Measurements from ENCODE around the gene IMMP2L. TPM values are rescaled to one million over a fixed set of nuclear protein-coding genes. Genes with fewer than 3 reads are reported as not detected.

IMMP2L gene
- polyA plus RNA-seq, 2 of the 4 experiments (the other 2 are of a cell fraction): 16.1 to 23.8 TPM

DNA sequence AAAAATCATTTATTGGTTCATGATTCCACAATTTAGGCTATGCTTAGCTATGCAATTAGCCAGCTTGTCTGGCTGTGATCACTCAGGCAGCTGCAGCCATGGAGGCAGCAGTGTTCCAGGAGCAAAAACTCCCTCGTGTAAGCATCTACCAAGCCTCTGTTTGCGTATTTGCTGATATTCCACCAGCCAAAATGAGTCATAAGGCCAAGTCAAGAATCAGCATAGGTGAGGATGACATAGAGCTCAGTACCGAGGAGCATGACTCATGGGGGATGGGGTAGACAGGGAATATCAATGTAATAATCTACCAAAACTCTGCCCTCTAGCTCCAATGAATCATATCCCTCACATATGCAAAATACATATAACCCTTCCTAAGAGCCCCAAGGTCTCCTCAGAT, 63.3 kb downstream of the IMMP2L start (continued):
- TF ChIP-seq, protein P1, sequence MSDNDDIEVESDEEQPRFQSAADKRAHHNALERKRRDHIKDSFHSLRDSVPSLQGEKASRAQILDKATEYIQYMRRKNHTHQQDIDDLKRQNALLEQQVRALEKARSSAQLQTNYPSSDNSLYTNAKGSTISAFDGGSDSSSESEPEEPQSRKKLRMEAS (IDR thresholded peaks at IDR 0.05): peak; percentile 88
- peak; percentile 54; the same call in 2 of the 3 replicates for TF ChIP-seq SMC3 (IDR thresholded peaks at IDR 0.05)

DNA sequence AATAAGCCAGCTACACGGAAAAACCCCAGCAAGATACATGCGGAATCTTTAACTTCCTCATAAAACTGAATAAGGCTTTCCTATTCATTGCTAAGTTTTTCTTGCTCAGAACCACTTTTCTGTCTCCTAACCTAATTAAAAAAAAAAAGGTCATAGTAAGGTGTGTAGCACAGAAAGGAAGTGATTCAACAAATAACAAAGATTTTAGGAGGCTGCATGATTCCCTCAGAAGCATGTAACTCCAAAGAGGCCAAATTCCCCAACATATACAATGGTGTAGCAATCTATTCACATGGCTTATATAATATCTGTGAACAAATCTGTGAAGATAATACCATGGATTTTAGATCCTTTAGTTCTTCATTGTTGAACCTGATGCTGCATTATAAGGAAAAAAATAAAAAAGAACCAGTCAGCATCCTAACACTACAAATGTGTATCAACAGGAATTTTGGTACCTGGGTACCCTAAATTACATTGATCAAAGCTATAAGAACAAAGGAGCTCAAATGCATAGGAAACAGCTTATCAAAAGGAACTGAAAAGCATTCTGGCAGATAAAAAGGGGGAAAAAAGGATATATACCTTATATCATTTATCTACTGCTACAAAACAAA, 63.8 kb downstream of the IMMP2L start:
- ChIA-PET POLR2A (interaction anchor here (0.7 to 2.0 kb wide), 3 partner anchors 11 to 64 kb away, joined by 4 to 14 read pairs (median 5); partner anchors contain the start of gene IMMP2L), CTCF (interaction anchor here (1.1 to 1.9 kb wide), 5 partner anchors 12 to 236 kb away, joined by 3 to 9 read pairs (median 6); no protein-coding TSS in a partner anchor)
- H3K9me3 ChIP-seq: peaks cover 10% of the 10 kb centered on the region; the same call in 1 of the 3 replicates
- H3K4me2 ChIP-seq: peak overlapping the region; percentile 59
- peak overlapping the region; percentile 74 to 84 for H3K27ac ChIP-seq
- WGBS (ENCODE audit: missing lambda C conversion rate): 37% methylated on average over 2 of the region's 2 CpGs
- FAIRE-seq: no peak
- no peak for TF ChIP-seq HDAC2 (IDR thresholded peaks at IDR 0.05)
- TF ChIP-seq RNF2 (IDR thresholded peaks at IDR 0.05; ENCODE audit: borderline replicate concordance, low read depth): no peak
- peak in 1 of 2 experiments; percentile 46; a peak in 1 of 4 replicates for TF ChIP-seq CEBPB (IDR thresholded peaks at IDR 0.05)
- peak; percentile 37 to 42; a peak in 4 of 6 replicates for ATAC-seq
- H3K4me3 ChIP-seq: no peak overlapping the region
- DNase-seq (ENCODE audit: low read depth in 1 of 2, low spot score in 1 of 2): no peak
- peaks cover 34% of the 10 kb centered on the region for H3K4me1 ChIP-seq

DNA sequence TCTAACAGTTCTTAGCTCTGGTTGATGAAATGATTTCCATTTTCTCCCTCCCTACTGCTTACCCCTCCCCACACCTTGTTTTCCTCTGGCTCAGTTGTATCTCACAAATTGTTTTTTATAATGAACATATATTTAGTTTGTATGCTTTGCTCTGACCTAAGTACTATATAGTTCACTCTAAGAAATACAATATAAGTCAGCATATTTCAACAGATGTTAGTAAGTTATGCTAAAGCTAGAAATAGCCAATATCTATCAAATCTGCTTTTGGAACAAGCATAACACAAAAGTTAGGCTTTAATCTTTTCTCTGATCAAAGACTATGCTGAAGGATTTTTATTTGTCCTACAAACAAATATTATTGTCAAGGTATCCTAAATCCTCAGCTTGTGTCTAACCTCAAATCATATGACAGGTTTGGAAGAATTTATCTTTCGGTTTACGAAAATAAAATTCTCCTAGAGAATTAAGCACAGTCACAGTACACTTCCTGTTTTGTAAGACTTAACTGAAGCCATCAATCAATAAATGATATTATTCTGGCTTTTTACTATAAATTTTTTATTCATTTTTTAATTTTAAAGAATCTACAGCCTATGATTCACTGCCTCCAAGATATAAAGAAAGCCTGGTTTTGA, 67.0 kb downstream of the IMMP2L start:
- Histone ChIP-seq H3K4me3 (no peak overlapping the region), H3K4me2 (no peak overlapping the region), H3K27ac (peak overlapping the region in 1 of 2 experiments; percentile 72; a peak in 3 of 6 replicates), H3K4me1 (peaks cover 34% of the 10 kb centered on the region), H3K9me3 (peaks cover 10% of the 10 kb centered on the region; the same call in 1 of the 3 replicates)
- 92% methylated on average over 2 of the region's 2 CpGs for WGBS (ENCODE audit: missing lambda C conversion rate)
- POLR2A ChIA-PET: no interaction called here
- FAIRE-seq (peak; percentile 67), ATAC-seq (no peak), DNase-seq (ENCODE audit: low read depth in 1 of 2, low spot score in 1 of 2) (no peak)
- CTCF ChIA-PET: no interaction called here
- TF ChIP-seq ESRRA (IDR thresholded peaks at IDR 0.05; ENCODE audit: borderline replicate concordance, low read length) (no peak), MAFK (IDR thresholded peaks at IDR 0.05; ENCODE audit: partially characterized antibody) (peak; percentile 17)

DNA sequence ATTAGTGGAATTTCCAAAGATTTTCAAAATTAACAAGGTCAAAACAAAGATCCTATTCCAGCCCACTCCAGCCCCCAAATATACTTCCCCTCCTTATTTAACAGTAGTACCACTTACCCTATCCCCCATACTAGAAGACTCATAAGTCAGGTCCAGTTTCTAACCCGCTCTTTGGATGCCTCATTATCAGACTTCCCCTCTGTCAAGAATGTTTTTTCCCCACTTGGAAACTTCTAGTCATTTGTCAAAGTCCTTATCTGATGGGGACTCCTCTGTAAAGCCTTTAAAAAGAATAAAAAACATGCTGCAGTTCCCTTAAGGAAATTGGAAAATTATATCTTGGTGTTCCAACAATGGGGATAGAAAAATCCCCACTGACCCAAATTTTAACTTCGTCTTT, 70.1 kb downstream of the IMMP2L start:
- TF ChIP-seq FOSL2 (IDR thresholded peaks at IDR 0.05) (no peak), FOSL2 (CRISPR knock-in tag; IDR thresholded peaks at IDR 0.05) (no peak), CBX2 (IDR thresholded peaks at IDR 0.05; ENCODE audit: borderline replicate concordance, low read depth) (no peak), POLR2AphosphoS2 (conservative IDR thresholded peaks at IDR 0.05; ENCODE audit: low read length) (no peak), EHF (CRISPR knock-in tag; IDR thresholded peaks at IDR 0.05) (no peak), ZC3H11A (IDR thresholded peaks at IDR 0.05) (no peak), CEBPB (IDR thresholded peaks at IDR 0.05) (no peak), ZSCAN20 (CRISPR knock-in tag; IDR thresholded peaks at IDR 0.05) (no peak), ZFP36 (IDR thresholded peaks at IDR 0.05; ENCODE audit: borderline replicate concordance, partially characterized antibody) (no peak), FOXS1 (CRISPR knock-in tag; IDR thresholded peaks at IDR 0.05) (no peak), SMC3 (IDR thresholded peaks at IDR 0.05) (no peak)
- TF ChIP-seq, protein P2, sequence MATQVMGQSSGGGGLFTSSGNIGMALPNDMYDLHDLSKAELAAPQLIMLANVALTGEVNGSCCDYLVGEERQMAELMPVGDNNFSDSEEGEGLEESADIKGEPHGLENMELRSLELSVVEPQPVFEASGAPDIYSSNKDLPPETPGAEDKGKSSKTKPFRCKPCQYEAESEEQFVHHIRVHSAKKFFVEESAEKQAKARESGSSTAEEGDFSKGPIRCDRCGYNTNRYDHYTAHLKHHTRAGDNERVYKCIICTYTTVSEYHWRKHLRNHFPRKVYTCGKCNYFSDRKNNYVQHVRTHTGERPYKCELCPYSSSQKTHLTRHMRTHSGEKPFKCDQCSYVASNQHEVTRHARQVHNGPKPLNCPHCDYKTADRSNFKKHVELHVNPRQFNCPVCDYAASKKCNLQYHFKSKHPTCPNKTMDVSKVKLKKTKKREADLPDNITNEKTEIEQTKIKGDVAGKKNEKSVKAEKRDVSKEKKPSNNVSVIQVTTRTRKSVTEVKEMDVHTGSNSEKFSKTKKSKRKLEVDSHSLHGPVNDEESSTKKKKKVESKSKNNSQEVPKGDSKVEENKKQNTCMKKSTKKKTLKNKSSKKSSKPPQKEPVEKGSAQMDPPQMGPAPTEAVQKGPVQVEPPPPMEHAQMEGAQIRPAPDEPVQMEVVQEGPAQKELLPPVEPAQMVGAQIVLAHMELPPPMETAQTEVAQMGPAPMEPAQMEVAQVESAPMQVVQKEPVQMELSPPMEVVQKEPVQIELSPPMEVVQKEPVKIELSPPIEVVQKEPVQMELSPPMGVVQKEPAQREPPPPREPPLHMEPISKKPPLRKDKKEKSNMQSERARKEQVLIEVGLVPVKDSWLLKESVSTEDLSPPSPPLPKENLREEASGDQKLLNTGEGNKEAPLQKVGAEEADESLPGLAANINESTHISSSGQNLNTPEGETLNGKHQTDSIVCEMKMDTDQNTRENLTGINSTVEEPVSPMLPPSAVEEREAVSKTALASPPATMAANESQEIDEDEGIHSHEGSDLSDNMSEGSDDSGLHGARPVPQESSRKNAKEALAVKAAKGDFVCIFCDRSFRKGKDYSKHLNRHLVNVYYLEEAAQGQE (IDR thresholded peaks at IDR 0.05): no peak
- TF ChIP-seq, protein P3, sequence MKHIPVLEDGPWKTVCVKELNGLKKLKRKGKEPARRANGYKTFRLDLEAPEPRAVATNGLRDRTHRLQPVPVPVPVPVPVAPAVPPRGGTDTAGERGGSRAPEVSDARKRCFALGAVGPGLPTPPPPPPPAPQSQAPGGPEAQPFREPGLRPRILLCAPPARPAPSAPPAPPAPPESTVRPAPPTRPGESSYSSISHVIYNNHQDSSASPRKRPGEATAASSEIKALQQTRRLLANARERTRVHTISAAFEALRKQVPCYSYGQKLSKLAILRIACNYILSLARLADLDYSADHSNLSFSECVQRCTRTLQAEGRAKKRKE (CRISPR knock-in tag; IDR thresholded peaks at IDR 0.05; ENCODE audit: low read depth): no peak
- TF ChIP-seq, protein P4, sequence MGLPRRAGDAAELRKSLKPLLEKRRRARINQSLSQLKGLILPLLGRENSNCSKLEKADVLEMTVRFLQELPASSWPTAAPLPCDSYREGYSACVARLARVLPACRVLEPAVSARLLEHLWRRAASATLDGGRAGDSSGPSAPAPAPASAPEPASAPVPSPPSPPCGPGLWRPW (IDR thresholded peaks at IDR 0.05): no peak
- TF ChIP-seq, protein P5, sequence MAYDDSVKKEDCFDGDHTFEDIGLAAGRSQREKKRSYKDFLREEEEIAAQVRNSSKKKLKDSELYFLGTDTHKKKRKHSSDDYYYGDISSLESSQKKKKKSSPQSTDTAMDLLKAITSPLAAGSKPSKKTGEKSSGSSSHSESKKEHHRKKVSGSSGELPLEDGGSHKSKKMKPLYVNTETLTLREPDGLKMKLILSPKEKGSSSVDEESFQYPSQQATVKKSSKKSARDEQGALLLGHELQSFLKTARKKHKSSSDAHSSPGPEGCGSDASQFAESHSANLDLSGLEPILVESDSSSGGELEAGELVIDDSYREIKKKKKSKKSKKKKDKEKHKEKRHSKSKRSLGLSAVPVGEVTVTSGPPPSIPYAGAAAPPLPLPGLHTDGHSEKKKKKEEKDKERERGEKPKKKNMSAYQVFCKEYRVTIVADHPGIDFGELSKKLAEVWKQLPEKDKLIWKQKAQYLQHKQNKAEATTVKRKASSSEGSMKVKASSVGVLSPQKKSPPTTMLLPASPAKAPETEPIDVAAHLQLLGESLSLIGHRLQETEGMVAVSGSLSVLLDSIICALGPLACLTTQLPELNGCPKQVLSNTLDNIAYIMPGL (CRISPR knock-in tag; IDR thresholded peaks at IDR 0.05; ENCODE audit: borderline replicate concordance): no peak
- TF ChIP-seq, protein P6, sequence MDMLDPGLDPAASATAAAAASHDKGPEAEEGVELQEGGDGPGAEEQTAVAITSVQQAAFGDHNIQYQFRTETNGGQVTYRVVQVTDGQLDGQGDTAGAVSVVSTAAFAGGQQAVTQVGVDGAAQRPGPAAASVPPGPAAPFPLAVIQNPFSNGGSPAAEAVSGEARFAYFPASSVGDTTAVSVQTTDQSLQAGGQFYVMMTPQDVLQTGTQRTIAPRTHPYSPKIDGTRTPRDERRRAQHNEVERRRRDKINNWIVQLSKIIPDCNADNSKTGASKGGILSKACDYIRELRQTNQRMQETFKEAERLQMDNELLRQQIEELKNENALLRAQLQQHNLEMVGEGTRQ (IDR thresholded peaks at IDR 0.05): no peak
- DNase-seq (ENCODE audit: low read depth in 1 of 2, low spot score in 1 of 2): no peak
- H3K4me3 ChIP-seq: no peak overlapping the region
- ChIA-PET CTCF (no interaction called here), POLR2A (no interaction called here)
- no peak for ATAC-seq
- H3K4me2 ChIP-seq: no peak overlapping the region
- H3K27ac ChIP-seq: peak overlapping the region in 1 of 2 experiments; percentile 32; a peak in 1 of 6 replicates
- 0 out of 3 replicates have a peak, but pooled peaks cover 3% of the 10 kb centered on the region for H3K9me3 ChIP-seq
- H3K4me1 ChIP-seq: peaks cover 14% of the 10 kb centered on the region
- WGBS (ENCODE audit: missing lambda C conversion rate): 92% methylated on average over 2 of the region's 2 CpGs
- FAIRE-seq: no peak

Measured in A549 (cell line).